HUES48 (cell line): ENCODE results near the gene RAB5B.

ENCODE experiments used
- H3K27ac ChIP-seq: one replicate; pipeline ENCODE4 v1.7.0; 2013; ENCODE audit warnings: low read depth, low read length, inconsistent platforms
- H3K27me3 ChIP-seq: 2 replicates; pipeline ENCODE4 v1.6.1; 2013; ENCODE audit warnings: mild to moderate bottlenecking, low read length; ENCODE audit not compliant: control insufficient read depth, insufficient read depth
- H3K36me3 ChIP-seq: 2 replicates; pipeline ENCODE4 v1.6.1; 2013; ENCODE audit warnings: low read length; ENCODE audit not compliant: control insufficient read depth, insufficient read depth
- H3K4me1 ChIP-seq: 2 replicates; pipeline ENCODE4 v1.6.1; 2013; ENCODE audit warnings: mild to moderate bottlenecking, low read length; ENCODE audit not compliant: control insufficient read depth, insufficient read depth
- H3K4me3 ChIP-seq: 2 replicates; pipeline ENCODE4 v1.5.1; 2013; ENCODE audit warnings: mild to moderate bottlenecking, low read depth, low read length
- H3K9ac ChIP-seq: 2 replicates; pipeline ENCODE4 v1.6.1; 2013; ENCODE audit warnings: mild to moderate bottlenecking, low read depth, low read length, moderate library complexity
- H3K9me3 ChIP-seq: 2 replicates; pipeline ENCODE4 v1.6.1; 2013; ENCODE audit warnings: low read length; ENCODE audit not compliant: control insufficient read depth, insufficient read depth

RAB5B gene

DNA sequence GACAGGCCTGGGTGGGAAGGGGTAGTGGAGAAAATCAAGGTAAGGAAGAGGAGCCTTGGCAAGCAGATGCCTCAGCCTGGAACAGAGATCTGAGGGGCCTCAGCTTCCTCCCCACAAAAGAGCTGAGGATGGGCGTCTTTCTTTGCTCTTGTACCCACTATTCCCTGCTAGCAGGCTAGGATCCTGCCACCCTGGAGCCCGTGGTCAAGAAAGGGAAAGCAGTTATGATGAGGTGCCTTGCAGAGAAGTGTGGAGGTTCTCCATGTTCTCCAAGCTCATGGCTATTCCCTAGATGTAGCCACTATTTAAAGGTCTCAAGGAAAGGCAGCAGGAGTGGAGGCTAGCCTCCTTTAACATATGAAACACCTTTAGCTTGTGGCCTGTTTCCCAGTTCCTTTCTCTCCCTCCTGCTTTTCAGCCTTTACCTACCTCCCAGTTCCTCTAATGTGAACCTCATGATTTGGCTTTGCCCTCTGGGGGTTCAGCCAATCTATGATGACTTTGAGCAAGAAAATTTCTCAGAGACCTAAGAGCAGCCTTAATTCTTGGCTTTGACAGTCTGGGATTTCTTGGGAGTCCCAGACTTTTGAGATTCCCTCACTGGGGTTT, 48.1 kb downstream of the RAB5B start:
- no peaks in the 10 kb centered on the region for H3K9me3 ChIP-seq
- H3K36me3 ChIP-seq = peaks cover 22% of the 10 kb centered on the region
- peaks cover 23% of the 10 kb centered on the region for H3K4me1 ChIP-seq
- H3K27ac ChIP-seq = peak overlapping the region; percentile 21
- H3K4me3 ChIP-seq = peak overlapping the region; percentile 51; the same call in 1 of the 2 replicates
- no peaks in the 10 kb centered on the region for H3K27me3 ChIP-seq
- H3K9ac ChIP-seq = no peak overlapping the region

DNA sequence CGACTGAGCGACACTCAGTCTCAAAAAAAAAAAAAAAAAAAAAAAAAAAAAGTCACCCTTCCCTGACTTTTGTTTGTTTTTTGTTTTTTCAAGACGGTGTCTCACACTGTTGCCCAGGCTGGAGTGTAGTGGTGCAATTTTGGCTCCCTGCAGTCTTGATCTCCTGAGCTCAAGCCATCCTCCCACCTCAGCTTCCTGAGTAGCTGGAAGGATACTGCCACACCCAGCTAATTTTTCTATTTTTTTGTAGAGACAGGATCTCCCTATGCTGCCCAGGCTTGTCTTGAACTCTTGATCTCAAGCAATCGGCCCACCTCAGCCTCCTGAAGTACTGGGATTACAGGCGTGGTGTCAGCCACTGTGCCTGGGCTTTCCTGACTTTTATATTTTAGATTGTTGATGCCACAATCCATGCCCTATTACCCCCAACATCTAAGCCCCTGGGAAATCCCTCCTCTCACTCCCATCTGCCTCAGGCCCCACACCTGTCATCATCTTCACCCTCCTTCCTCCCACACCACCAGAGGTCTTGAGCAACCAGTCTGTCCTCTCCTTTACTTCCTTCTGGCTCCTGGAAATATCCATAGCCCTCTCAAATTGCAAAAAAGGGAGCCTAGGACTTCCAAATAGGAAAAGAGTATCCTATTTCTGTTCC, 54.8 kb downstream of the RAB5B start:
- no peak overlapping the region for H3K9ac ChIP-seq
- no peaks in the 10 kb centered on the region for H3K4me1 ChIP-seq
- H3K36me3 ChIP-seq = peaks cover 59% of the 10 kb centered on the region
- H3K9me3 ChIP-seq = no peaks in the 10 kb centered on the region
- no peaks in the 10 kb centered on the region for H3K27me3 ChIP-seq
- no peak overlapping the region for H3K27ac ChIP-seq
- H3K4me3 ChIP-seq = no peak overlapping the region

- Histone ChIP-seq H3K27me3 (no peaks in the 10 kb centered on the region), H3K9me3 (no peaks in the 10 kb centered on the region), H3K27ac (no peak overlapping the region), H3K4me1 (no peaks in the 10 kb centered on the region), H3K36me3 (peaks cover 60% of the 10 kb centered on the region), H3K9ac (no peak overlapping the region), H3K4me3 (no peak overlapping the region)
These were observed 55.3 kb downstream of the RAB5B start for GRCh38 chr12:56029166-56029519.

DNA sequence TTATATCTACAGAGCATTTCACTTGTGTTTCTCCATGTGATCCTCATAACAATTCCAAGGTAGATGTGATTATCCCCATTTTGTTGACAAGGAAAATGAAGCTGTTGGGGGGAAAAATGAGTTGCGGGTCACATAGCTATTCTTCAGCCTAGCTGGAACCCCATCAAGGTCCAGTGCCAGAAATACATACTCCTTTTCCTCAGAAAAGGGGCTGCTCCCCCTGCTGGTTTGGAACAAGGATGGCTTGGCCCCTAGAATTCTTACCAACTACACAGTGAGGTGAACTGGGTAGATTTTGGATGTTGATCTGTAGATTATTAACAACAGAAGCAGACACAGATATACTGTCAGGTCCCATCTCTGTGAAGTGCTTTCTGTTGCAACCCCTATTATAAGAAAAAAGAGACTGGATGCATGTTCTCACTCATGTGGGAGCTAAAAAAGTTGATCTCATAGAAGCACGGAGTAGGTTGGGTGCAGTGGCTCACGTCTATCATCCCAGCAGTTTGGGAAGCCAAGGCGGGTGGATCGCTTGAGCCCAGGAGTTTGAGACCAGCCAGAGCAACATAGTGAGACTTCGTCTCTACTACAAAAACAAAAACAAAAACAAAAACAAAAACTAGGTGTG, 55.9 kb downstream of the RAB5B start:
- Histone ChIP-seq H3K36me3 (peaks cover 64% of the 10 kb centered on the region), H3K27ac (no peak overlapping the region), H3K9me3 (no peaks in the 10 kb centered on the region), H3K4me1 (no peaks in the 10 kb centered on the region), H3K9ac (no peak overlapping the region), H3K4me3 (no peak overlapping the region), H3K27me3 (no peaks in the 10 kb centered on the region)

DNA sequence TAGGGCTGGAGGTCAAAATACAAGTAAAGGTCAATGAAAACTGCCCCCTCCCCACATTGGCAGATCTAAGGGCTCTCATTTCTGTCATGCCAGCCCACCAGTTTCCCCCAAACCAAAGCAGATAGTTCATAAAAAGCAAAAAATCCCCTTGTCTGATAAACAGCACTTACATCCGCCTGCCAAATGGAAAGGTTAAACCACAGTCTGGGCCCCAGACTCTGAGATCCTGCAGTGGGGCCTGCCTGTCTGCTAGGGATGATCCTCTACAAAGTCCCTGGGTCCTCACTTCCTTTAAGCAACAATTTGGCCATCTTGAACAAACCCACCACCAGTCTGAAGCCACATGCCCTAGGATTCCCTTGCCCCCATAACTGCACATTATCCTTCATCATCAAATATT, 58.1 kb downstream of the RAB5B start:
- H3K36me3 ChIP-seq = peaks cover 72% of the 10 kb centered on the region

GRCh38 chr12:56034586-56035332, 60.9 kb downstream of the RAB5B start:
- Histone ChIP-seq H3K27me3 (no peaks in the 10 kb centered on the region), H3K9ac (no peak overlapping the region), H3K27ac (no peak overlapping the region), H3K4me1 (peaks cover 12% of the 10 kb centered on the region), H3K4me3 (no peak overlapping the region), H3K36me3 (peaks cover 59% of the 10 kb centered on the region), H3K9me3 (no peaks in the 10 kb centered on the region)

More for the DNA sequence above, 58.1 kb downstream of the RAB5B start:
- Histone ChIP-seq H3K4me1 (no peaks in the 10 kb centered on the region), H3K27ac (no peak overlapping the region), H3K27me3 (no peaks in the 10 kb centered on the region), H3K9ac (no peak overlapping the region), H3K4me3 (no peak overlapping the region), H3K9me3 (no peaks in the 10 kb centered on the region)

DNA sequence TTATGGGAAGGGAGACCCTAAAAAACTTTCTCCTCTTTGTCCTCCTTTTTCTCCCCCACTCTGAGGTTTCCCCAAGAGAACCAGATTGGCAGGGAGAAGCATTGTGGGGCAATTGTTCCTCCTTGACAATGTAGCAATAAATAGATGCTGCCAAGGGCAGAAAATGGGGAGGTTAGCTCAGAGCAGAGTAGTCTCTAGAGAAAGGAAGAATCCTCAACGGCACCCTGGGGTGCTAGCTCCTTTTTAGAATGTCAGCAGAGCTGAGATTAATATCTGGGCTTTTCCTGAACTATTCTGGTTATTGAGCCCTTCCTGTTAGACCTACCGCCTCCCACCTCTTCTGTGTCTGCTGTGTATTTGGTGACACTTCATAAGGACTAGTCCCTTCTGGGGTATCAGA, 63.3 kb downstream of the RAB5B start:
- peaks cover 50% of the 10 kb centered on the region for H3K36me3 ChIP-seq
- H3K9me3 ChIP-seq = no peaks in the 10 kb centered on the region
- no peak overlapping the region for H3K4me3 ChIP-seq
- no peak overlapping the region for H3K27ac ChIP-seq
- no peaks in the 10 kb centered on the region for H3K27me3 ChIP-seq
- H3K4me1 ChIP-seq = peaks cover 16% of the 10 kb centered on the region
- H3K9ac ChIP-seq = no peak overlapping the region

- no peaks in the 10 kb centered on the region for H3K9me3 ChIP-seq
- H3K27me3 ChIP-seq = no peaks in the 10 kb centered on the region
- no peak overlapping the region for H3K27ac ChIP-seq
- H3K4me3 ChIP-seq = no peak overlapping the region
- H3K9ac ChIP-seq = no peak overlapping the region
- H3K36me3 ChIP-seq = peaks cover 47% of the 10 kb centered on the region
- peaks cover 19% of the 10 kb centered on the region for H3K4me1 ChIP-seq
These were observed 64.3 kb downstream of the RAB5B start for GRCh38 chr12:56038022-56038655.

DNA sequence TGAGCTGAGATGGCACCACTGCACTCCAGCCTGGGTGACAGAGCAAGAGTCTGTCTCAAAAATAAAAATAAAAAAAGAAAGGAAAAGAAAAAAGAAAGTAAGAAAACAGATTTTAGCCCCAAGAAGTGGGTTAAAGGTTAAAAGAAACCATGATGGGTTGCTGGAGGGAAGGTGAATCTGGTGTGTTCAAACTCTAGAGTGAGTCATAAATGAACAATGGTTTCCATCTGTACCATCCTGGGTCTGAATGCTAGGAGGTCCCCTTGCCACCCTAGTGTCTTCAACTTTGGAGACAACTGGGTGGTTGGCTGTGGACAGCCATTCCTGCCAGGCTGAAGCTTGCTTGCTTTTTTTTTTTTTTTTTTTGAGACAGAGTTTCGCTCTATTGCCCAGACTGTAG, 66.3 kb downstream of the RAB5B start:
- Histone ChIP-seq H3K9ac (no peak overlapping the region), H3K27ac (no peak overlapping the region), H3K36me3 (peaks cover 55% of the 10 kb centered on the region), H3K27me3 (no peaks in the 10 kb centered on the region), H3K9me3 (no peaks in the 10 kb centered on the region), H3K4me1 (peaks cover 22% of the 10 kb centered on the region), H3K4me3 (no peak overlapping the region)

GRCh38 chr12:56040963-56041551, 67.2 kb downstream of the RAB5B start:
- H3K36me3 ChIP-seq = peaks cover 52% of the 10 kb centered on the region
- no peaks in the 10 kb centered on the region for H3K27me3 ChIP-seq
- peak overlapping the region; percentile 61 for H3K4me3 ChIP-seq
- H3K27ac ChIP-seq = peak overlapping the region; percentile 94
- no peaks in the 10 kb centered on the region for H3K9me3 ChIP-seq
- H3K9ac ChIP-seq = peak overlapping the region; percentile 62
- H3K4me1 ChIP-seq = peaks cover 22% of the 10 kb centered on the region
